Spleen (tissue), 7 donors: ENCODE results near the gene MEIS1.

Experiments
- CTCF ChIP-seq, 11 experiments: fragments of 200-600 bp in 7 of 11; fragments of 450-650 bp in 4 of 11; sonication (generic) in 4 of 11; IDR thresholded peaks in 8 of 11; conservative IDR thresholded peaks in 3 of 11; 1 replicate in 7 of 11; 2 replicates in 4 of 11; pipeline versions ENCODE4 v1.4.0 to v1.8.0; 2016 to 2021; ENCODE audit warnings: antibody characterized with exemption in 11 of 11, inconsistent platforms in 4 of 11, mild to moderate bottlenecking in 1 of 11
- POLR2A ChIP-seq, 3 donors: fragments of 450-650 bp; IDR thresholded peaks; one replicate each; pipeline ENCODE4 v1.5.1; 2017; ENCODE audit warnings: antibody characterized with exemption in 3 of 3, mild to moderate bottlenecking in 1 of 3
- POLR2AphosphoS5 ChIP-seq, 3 donors: sonication (generic); formaldehyde crosslinking; IDR thresholded peaks; one replicate each; pipeline ENCODE4 v1.5.1; 2017; ENCODE audit warnings: antibody characterized with exemption in 3 of 3
- donor health status: DM: no; HTN: no; CAD: no; lungs with moderate emphysema.
- donor health status: DM: no; HTN: no; CAD: no.
- donor health status: DM: no; HTN: no; CAD: no.

DNA sequence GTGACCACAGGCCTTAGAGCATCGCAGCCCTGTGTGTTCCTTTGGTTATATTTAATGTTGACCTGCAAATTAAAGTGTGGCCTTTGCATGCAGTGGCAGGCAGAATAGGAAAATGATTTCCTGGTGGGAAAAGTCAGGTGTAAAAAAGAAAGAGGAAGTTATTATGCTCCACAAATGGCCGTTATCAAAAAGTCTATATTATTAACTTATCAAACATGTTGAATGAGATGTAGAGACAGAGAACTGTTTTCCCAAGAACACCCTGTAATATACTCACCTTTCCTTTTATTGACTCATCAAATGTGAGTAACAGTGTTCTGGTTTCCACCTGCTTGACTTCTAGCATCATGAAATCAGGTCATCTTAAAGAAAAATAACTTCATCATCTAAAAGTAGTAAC is 35.3 kb downstream of the MEIS1 start:
- no peak for TF ChIP-seq POLR2A (IDR thresholded peaks at IDR 0.05)
- no peak for TF ChIP-seq POLR2AphosphoS5 (IDR thresholded peaks at IDR 0.05)
- TF ChIP-seq CTCF (IDR thresholded peaks at IDR 0.05 in 8 of 11, conservative IDR thresholded peaks at IDR 0.05 in 3 of 11) = no peak
